HT1080 (cell line): ENCODE results near the gene C3orf22. TPM values are rescaled to one million over a fixed set of nuclear protein-coding genes. Genes with fewer than 3 reads are reported as not detected.

Experiments used
- DNase-seq: peaks from one replicate; pipeline ENCODE4 v3.0.0-alpha.2; 2015; ENCODE audit warnings: low read depth
- total RNA-seq: library from RNA; depleted of rRNA; stranded (reverse); fragments of >200 nt; shearing (Covaris generic); gene quantifications from 2 replicates; pipeline ENCODE4 v1.2.3, GENCODE V29; 2014

C3orf22 gene
- total RNA-seq, 1 experiment from 2014 or later = not detected

- no peak for DNase-seq
Measured at GRCh38 chr3:126556637-126557414, 1.9 kb downstream of the C3orf22 start.

GRCh38 chr3:126555795-126556636 is 2.7 kb downstream of the C3orf22 start:
- no peak for DNase-seq

GRCh38 chr3:126554560-126555525 is 3.9 kb downstream of the C3orf22 start:
- DNase-seq = no peak

DNA sequence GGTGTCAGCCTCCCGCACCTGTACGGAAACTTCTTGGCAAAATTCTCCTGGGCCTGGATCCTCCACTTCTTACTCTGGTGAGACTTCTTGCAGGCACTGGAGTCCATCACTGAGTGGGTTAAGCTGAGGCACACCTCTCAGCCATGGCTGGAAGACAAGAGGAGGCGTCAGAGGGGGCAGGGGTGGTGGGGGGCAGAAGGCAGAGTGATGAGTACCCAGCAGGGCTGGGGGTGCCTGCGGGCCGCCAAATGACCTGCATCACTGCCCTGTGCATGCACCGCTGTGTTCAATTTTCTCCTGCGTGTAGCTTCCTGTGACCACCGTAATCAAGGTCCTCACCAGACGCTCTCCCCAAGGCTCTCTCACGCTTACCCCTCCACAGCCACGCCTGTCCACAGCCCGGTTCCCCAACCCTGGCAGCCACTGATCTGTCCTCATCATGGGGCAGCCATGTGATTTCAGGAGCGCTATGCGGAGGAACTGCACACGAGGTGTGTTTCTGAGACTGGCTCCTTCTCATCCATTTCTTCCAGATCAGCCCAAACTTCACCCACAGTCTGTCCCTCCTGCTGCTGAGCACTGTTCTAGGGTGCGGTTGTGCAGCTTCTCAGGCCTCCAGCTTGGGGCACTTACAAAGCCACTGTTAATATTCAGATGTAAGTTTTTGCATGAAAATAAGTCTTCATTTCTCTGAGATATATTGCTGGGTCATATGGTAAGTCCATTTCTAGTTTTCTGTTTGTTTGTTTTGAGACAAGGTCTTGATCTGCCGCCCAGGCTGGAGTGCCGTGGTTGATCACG is 5.2 kb downstream of the C3orf22 start:
- no peak for DNase-seq

DNA sequence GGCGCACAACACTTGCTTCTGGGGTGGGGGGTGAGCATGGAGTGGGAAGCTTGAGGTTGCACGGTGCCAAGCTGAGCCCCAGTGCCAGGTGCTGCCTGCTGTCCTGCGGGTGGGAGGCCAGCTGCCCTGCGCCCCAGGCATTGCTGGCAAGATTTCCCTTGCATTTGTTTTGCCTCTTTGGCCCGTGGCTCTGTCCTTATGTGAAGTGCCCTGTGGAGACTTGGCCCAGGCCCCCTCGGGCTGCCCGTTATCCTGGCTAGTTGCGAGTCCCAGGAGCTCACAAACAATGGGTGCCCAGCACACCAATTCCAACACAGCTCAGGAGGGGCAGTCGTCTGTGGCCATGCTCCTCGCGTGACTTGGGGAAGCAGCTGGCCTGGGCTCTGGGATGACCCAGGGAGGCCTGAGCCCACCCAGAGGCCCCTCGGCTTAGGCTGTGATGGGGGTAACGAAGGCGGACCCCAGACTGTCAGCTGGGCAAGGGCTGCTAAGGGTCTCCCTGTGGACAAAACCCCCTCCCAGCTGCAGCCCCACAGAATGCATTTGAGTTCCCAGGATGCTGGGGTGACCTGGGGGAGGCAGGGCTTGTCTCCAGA is 5.9 kb downstream of the C3orf22 start:
- DNase-seq = no peak

GRCh38 chr3:126551839-126552687 is 6.7 kb downstream of the C3orf22 start:
- DNase-seq = no peak

GRCh38 chr3:126551121-126551838 is 7.5 kb downstream of the C3orf22 start:
- DNase-seq = no peak

GRCh38 chr3:126550488-126551051 is 8.2 kb downstream of the C3orf22 start:
- DNase-seq = no peak

GRCh38 chr3:126549861-126550487 is 8.8 kb downstream of the C3orf22 start:
- no peak for DNase-seq

DNA sequence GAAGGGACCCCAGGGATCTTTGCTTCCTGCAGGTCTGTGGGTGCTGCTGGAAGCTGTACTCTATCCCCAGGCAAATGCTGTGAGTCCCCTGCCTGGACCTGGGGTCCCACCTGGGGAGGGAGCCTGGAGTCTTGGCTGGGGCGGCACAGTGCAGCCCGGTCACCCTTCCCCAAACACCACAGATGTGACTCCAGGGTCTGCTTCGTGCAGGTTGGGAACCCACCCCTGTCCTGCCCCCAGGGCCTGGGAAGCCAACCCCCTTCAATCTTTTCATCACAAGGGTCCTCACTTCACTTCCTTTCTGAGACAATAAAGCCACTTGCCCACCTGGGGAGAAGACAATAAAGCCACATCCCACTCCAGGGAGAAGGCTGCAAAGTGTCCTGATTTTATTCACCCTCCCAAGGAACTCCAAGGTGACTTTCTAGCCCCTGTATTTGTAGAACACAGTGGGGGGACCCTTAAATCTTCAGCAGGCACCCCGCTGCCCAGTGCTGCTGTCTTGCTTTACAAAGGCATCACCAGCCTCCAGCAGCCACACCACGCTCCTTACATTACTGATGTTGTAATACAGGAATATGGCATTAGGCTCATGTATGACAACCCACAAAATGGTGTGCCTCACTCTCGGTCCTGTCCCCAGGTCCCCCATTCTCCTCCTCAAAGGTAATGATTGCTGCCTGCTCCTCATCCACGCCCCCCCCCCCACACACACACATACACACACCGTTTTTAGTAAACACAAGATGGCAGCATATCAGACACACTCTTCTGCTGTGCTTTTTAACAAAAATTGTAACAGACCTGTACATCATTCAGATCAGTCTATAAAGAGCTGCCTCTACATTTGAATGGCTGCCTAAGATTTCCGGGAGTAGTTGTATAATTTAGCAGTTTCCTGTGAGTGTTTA is 9.9 kb downstream of the C3orf22 start:
- no peak for DNase-seq

DNA sequence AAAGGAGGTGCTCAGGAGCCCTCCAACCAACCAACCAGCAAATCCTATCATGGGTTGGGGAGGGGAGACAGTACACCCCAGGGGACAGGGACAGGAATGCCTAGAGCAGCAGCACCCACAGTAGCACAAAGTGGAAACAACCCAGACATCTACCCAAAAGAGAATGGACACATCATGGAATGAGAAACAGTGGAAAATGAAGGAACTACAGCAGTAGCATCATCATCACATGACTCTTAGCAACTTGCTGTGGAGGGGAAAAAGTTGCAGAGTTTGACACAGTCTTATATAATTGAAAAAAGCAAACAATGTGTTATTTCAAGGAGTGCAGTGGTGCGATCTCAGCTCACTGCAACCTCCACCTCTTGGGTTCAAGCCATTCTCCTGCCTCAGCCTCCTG is 11.0 kb downstream of the C3orf22 start:
- no peak for DNase-seq

GRCh38 chr3:126546549-126547239 is 12.0 kb downstream of the C3orf22 start:
- no peak for DNase-seq

- DNase-seq = no peak
Measured at GRCh38 chr3:126546013-126546412, 12.7 kb downstream of the C3orf22 start.

GRCh38 chr3:126545544-126545943 is 13.2 kb downstream of the C3orf22 start:
- DNase-seq = no peak

DNA sequence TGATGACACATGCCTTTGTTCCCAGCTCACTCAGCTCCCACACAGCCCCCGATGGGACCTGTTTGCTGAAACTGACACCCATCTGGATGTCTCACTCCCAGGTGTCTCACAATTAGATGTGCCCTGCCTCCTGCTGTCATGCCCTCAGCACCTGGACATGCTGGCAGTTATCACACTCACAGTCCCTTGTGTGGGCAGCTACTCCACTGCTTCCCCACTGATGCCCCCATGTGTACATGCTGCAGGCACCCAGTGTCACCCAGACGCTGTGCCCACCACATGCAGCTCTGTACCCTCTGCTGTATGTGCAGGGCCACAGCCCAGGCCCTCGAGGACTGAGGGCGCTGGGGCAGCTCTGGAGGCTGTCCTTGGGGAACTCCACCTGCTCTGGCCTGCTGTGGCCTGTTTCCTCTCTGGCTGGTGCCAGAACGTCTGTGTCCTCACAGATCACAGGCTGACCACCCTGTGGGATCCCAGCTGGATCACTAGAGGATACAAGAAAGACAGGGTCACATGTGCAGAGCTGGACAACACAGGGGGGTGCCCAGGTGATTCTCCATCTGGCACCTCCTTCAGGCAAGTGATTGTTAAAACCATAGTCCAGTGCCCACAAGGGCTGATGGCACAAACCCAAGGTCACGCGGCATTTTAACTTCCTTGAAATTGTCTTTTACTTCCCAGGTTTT is 14.0 kb downstream of the C3orf22 start:
- DNase-seq = no peak
